HCT116 (cell line): Measurements from ENCODE around the gene GABBR2. TPM values are rescaled to one million over a fixed set of nuclear protein-coding genes. Genes with fewer than 3 reads are reported as not detected.

Experiments used
- ATAC-seq: fragments of 200-7000 bp; cut with Tn5 transposase; 2 replicates; pipeline ENCODE4 v1.9.1; 2020; ENCODE audit warnings: mild to moderate bottlenecking, moderate library complexity
- BruUV-seq: library from RNA; stranded (reverse); fragments of 400-500 nt; replicated peaks from 2 replicates; lab custom pipeline; 2021; lab: Mats Ljungman, UMichigan
- CTCF ChIA-PET: fragments of 300-600 bp; sonication (Branson Sonifier 250); formaldehyde crosslinking; loops from one replicate; lab custom pipeline; 2021; ENCODE audit warnings: antibody characterized with exemption; lab: Charles Lee
- POLR2A ChIA-PET: fragments of 300-600, 350-600 bp; sonication (Branson Sonifier 250); formaldehyde crosslinking; loops from one replicate; lab custom pipeline; 2021; ENCODE audit warnings: antibody characterized with exemption; lab: Charles Lee
- RAD21 ChIA-PET, 2 experiments: fragments of 300-600 bp; sonication (Branson Sonifier 250); formaldehyde crosslinking; loops; one replicate each; lab custom pipeline; 2023; ENCODE audit warnings: low total read pairs in 2 of 2; ENCODE audit not compliant: uncharacterized antibody in 2 of 2, unreplicated experiment in 2 of 2, low non-redundant PET in 1 of 2; lab: Charles Lee
- DNase-seq: peaks from one replicate; pipeline ENCODE4 v3.0.0-alpha.2; 2010; ENCODE audit warnings: low read depth, low spot score
- H2AFZ ChIP-seq: fragments of 200-600 bp; shearing (Covaris generic), sonication (generic); 2 replicates; pipeline ENCODE4 v1.6.1; 2017; ENCODE audit warnings: low read depth, mixed run types, mixed read lengths, antibody characterized with exemption, low read length; ENCODE audit not compliant: poor library complexity, severe bottlenecking
- H3K27ac ChIP-seq: 2 replicates; pipeline ENCODE4 v1.5.1; 2012; ENCODE audit warnings: low read depth, low read length
- H3K27me3 ChIP-seq: fragments of 200-600 bp; sonication (generic); 2 replicates; pipeline ENCODE4 v1.6.1; 2016; ENCODE audit warnings: mixed run types, low read length, mixed read lengths; ENCODE audit not compliant: insufficient read depth
- H3K36me3 ChIP-seq, 2 experiments: fragments of 200-500 bp in 1 of 2; fragments of 200-600 bp in 1 of 2; sonication (Bioruptor generic) in 1 of 2; sonication (generic) in 1 of 2; 2 replicates each; pipeline versions ENCODE4 v1.5.1 to v1.6.1; 2014 to 2016; ENCODE audit warnings: low read length in 2 of 2, inconsistent platforms in 1 of 2, mixed read lengths in 1 of 2, mixed run types in 1 of 2; ENCODE audit not compliant: insufficient read depth in 2 of 2, control insufficient read depth in 1 of 2
- H3K4me1 ChIP-seq, 2 experiments: fragments of 200-600 bp in 1 of 2; sonication (generic) in 1 of 2; 2 replicates each; pipeline versions ENCODE4 v1.5.1 to v1.6.1; 2012 to 2017; ENCODE audit warnings: low read length in 2 of 2, inconsistent platforms in 1 of 2, mild to moderate bottlenecking in 1 of 2, mixed read lengths in 1 of 2, mixed run types in 1 of 2, moderate library complexity in 1 of 2; ENCODE audit not compliant: insufficient read depth in 2 of 2, control insufficient read depth in 1 of 2
- H3K4me2 ChIP-seq: fragments of 200-600 bp; sonication (generic); 2 replicates; pipeline ENCODE4 v1.6.1; 2017; ENCODE audit warnings: mixed run types, low read length, mixed read lengths
- H3K4me3 ChIP-seq, 2 experiments: fragments of 200-600 bp in 1 of 2; sonication (generic) in 1 of 2; replicated peaks in 1 of 2; 2 replicates each; pipeline ENCODE4 v1.5.1; 2011 to 2016; ENCODE audit warnings: low read length in 2 of 2, control low read depth in 1 of 2, low read depth in 1 of 2, mild to moderate bottlenecking in 1 of 2, mixed read lengths in 1 of 2, mixed run types in 1 of 2
- H3K79me2 ChIP-seq: fragments of 200-600 bp; sonication (generic); 2 replicates; pipeline ENCODE4 v1.6.1; 2017; ENCODE audit warnings: mild to moderate bottlenecking, mixed run types, low read length, moderate library complexity, mixed read lengths; ENCODE audit not compliant: insufficient read depth
- H3K9ac ChIP-seq: fragments of 200-600 bp; sonication (generic); 2 replicates; pipeline ENCODE4 v1.6.1; 2016; ENCODE audit warnings: low read length, mixed read lengths
- H3K9me2 ChIP-seq: fragments of 200-600 bp; sonication (generic), shearing (Covaris generic); 2 replicates; pipeline ENCODE4 v1.6.1; 2017; ENCODE audit warnings: mixed run types, mild to moderate bottlenecking, moderate library complexity; ENCODE audit not compliant: insufficient read depth
- H3K9me3 ChIP-seq, 2 experiments: fragments of 200-500 bp in 1 of 2; fragments of 200-600 bp in 1 of 2; sonication (Bioruptor generic) in 1 of 2; sonication (generic) in 1 of 2; 2 replicates each; pipeline ENCODE4 v1.6.1; 2014 to 2017; ENCODE audit warnings: low read length in 2 of 2, mixed read lengths in 2 of 2, inconsistent platforms in 1 of 2, low read depth in 1 of 2, mild to moderate bottlenecking in 1 of 2, mixed run types in 1 of 2, moderate library complexity in 1 of 2; ENCODE audit not compliant: control insufficient read depth in 1 of 2, insufficient read depth in 1 of 2
- H4K20me1 ChIP-seq: fragments of 200-600 bp; sonication (generic), shearing (Covaris generic); 2 replicates; pipeline ENCODE4 v1.6.1; 2017; ENCODE audit warnings: mixed run types, mild to moderate bottlenecking, moderate library complexity; ENCODE audit not compliant: insufficient read depth
- CEBPB ChIP-seq: IDR thresholded peaks from 2 replicates; pipeline ENCODE4 v1.6.1; 2012; ENCODE audit warnings: low read depth
- EZH2 ChIP-seq: fragments of 200-600 bp; sonication (generic); IDR thresholded peaks from 2 replicates; pipeline ENCODE4 v1.6.1; 2017; ENCODE audit warnings: antibody characterized with exemption, mixed run types
- EZH2phosphoT487 ChIP-seq: fragments of 200-600 bp; IDR thresholded peaks from 2 replicates; pipeline ENCODE4 v1.6.1; 2018; ENCODE audit warnings: antibody characterized with exemption, borderline replicate concordance
- FOSL1 ChIP-seq: IDR thresholded peaks from 2 replicates; pipeline ENCODE4 v1.6.1; 2012; ENCODE audit warnings: low read depth
- MAX ChIP-seq: IDR thresholded peaks from 2 replicates; pipeline ENCODE4 v1.6.1; 2012
- REST ChIP-seq: IDR thresholded peaks from 2 replicates; pipeline ENCODE4 v1.6.1; 2012; ENCODE audit warnings: low read depth
- SIN3A ChIP-seq: IDR thresholded peaks from 2 replicates; pipeline ENCODE4 v1.6.1; 2012; ENCODE audit warnings: low read depth
- ZFX ChIP-seq: fragments of 450-650 bp; IDR thresholded peaks from 2 replicates; pipeline ENCODE4 v1.6.1; 2017
- ZNF274 ChIP-seq: fragments of 200-500 bp; sonication (Bioruptor generic); IDR thresholded peaks from 2 replicates; pipeline ENCODE4 v1.6.1; 2014; ENCODE audit warnings: mild to moderate bottlenecking, low read depth, low read length, inconsistent platforms
- intact Hi-C: fragments of 100-400 bp; cut with micrococcal nuclease; formaldehyde crosslinking; loops from 2 replicates; pipeline ENCODE4 v1.10.0; 2022
- total RNA-seq: library from RNA; stranded (reverse); gene quantifications from one replicate; pipeline ENCODE4 v1.2.1, GENCODE V29; 2021; ENCODE audit not compliant: unreplicated experiment

The GABBR2 gene
- total RNA-seq, 1 experiment from 2014 or later: 0.15 TPM

GRCh38 chr9:98519641-98520040 lies 189.1 kb downstream of the GABBR2 start (continued):
- TF ChIP-seq REST (no peak), ZFX (no peak), EZH2 (no peak), EZH2phosphoT487 (no peak)

GRCh38 chr9:98518556-98518955 lies 190.2 kb downstream of the GABBR2 start:
- CTCF ChIA-PET: no interaction called here

More at GRCh38 chr9:98518556-98518955, 190.2 kb downstream of the GABBR2 start:
- intact Hi-C loops: no loop called here
- POLR2A ChIA-PET: no interaction called here
- no peaks in the 10 kb centered on the region for H3K36me3 ChIP-seq
- no peak for ATAC-seq
- no peak overlapping the region for H3K4me3 ChIP-seq
- no peak for DNase-seq
- H3K9ac ChIP-seq: no peak overlapping the region
- no peaks in the 10 kb centered on the region for H3K4me1 ChIP-seq
- no peak overlapping the region for H2AFZ ChIP-seq
- no peak overlapping the region for H3K4me2 ChIP-seq
- no peak overlapping the region for H3K27ac ChIP-seq
- no peaks in the 10 kb centered on the region for H3K9me2 ChIP-seq
- no peaks in the 10 kb centered on the region for H3K27me3 ChIP-seq
- no peaks in the 10 kb centered on the region for H3K9me3 ChIP-seq
- no peaks in the 10 kb centered on the region for H4K20me1 ChIP-seq
- RAD21 ChIA-PET: no interaction called here
- no peak for TF ChIP-seq MAX
- TF ChIP-seq CEBPB: no peak
- no peak for TF ChIP-seq SIN3A
- no peak for TF ChIP-seq ZNF274
- TF ChIP-seq FOSL1: no peak
- no peak for TF ChIP-seq EZH2phosphoT487
- BruUV-seq: no TSS peak
- no peaks in the 10 kb centered on the region for H3K79me2 ChIP-seq
